ENCODE results near the gene SMARCAL1.

Gene SMARCAL1

GRCh38 chr2:216394881-216395280 lies 17.4 kb upstream of the SMARCAL1 start:
- DNase-seq (ENCODE audit: low read depth, low spot score): no peak
- H3K4me1 ChIP-seq (ENCODE audit: insufficient read depth, insufficient read length): no peaks in the 10 kb centered on the region
- no peaks in the 10 kb centered on the region for H3K9me3 ChIP-seq (ENCODE audit: insufficient read depth, low read length)
- H3K27me3 ChIP-seq (ENCODE audit: insufficient read depth, insufficient read length): no peaks in the 10 kb centered on the region
- H3K4me3 ChIP-seq (ENCODE audit: insufficient read length, low read depth): no peak overlapping the region
- H3K36me3 ChIP-seq (ENCODE audit: insufficient read depth, insufficient read length, low read length): no peaks in the 10 kb centered on the region
- no peak overlapping the region for H3K9ac ChIP-seq (ENCODE audit: insufficient read length, low read depth)
- TF ChIP-seq ZNF274 (IDR thresholded peaks at IDR 0.05; ENCODE audit: low read depth, low read length) (no peak), SUZ12 (IDR thresholded peaks at IDR 0.05; ENCODE audit: extremely low read depth, insufficient read depth, insufficient read length) (no peak), YY1 (IDR thresholded peaks at IDR 0.05; ENCODE audit: insufficient read depth, insufficient read length) (no peak)

GRCh38 chr2:216399621-216400020 lies 12.7 kb upstream of the SMARCAL1 start:
- Histone ChIP-seq H3K9ac (ENCODE audit: insufficient read length, low read depth) (no peak overlapping the region), H3K4me1 (ENCODE audit: insufficient read depth, insufficient read length) (no peaks in the 10 kb centered on the region), H3K27me3 (ENCODE audit: insufficient read depth, insufficient read length) (no peaks in the 10 kb centered on the region), H3K9me3 (ENCODE audit: insufficient read depth, low read length) (no peaks in the 10 kb centered on the region), H3K36me3 (ENCODE audit: insufficient read depth, insufficient read length, low read length) (no peaks in the 10 kb centered on the region), H3K4me3 (ENCODE audit: insufficient read length, low read depth) (no peak overlapping the region)
- DNase-seq (ENCODE audit: low read depth, low spot score): no peak
- TF ChIP-seq ZNF274 (IDR thresholded peaks at IDR 0.05; ENCODE audit: low read depth, low read length): no peak
- TF ChIP-seq YY1 (IDR thresholded peaks at IDR 0.05; ENCODE audit: insufficient read depth, insufficient read length): no peak
- TF ChIP-seq SUZ12 (IDR thresholded peaks at IDR 0.05; ENCODE audit: extremely low read depth, insufficient read depth, insufficient read length): no peak

- H3K9ac ChIP-seq (ENCODE audit: insufficient read length, low read depth): no peak overlapping the region
- peaks cover 3% of the 10 kb centered on the region for H3K4me1 ChIP-seq (ENCODE audit: insufficient read depth, insufficient read length)
- H3K27me3 ChIP-seq (ENCODE audit: insufficient read depth, insufficient read length): no peaks in the 10 kb centered on the region
- no peaks in the 10 kb centered on the region for H3K9me3 ChIP-seq (ENCODE audit: insufficient read depth, low read length)
- no peaks in the 10 kb centered on the region for H3K36me3 ChIP-seq (ENCODE audit: insufficient read depth, insufficient read length, low read length)
- no peak overlapping the region for H3K4me3 ChIP-seq (ENCODE audit: insufficient read length, low read depth)
- DNase-seq (ENCODE audit: low read depth, low spot score): no peak
- TF ChIP-seq SUZ12 (IDR thresholded peaks at IDR 0.05; ENCODE audit: extremely low read depth, insufficient read depth, insufficient read length) (no peak), ZNF274 (IDR thresholded peaks at IDR 0.05; ENCODE audit: low read depth, low read length) (no peak), YY1 (IDR thresholded peaks at IDR 0.05; ENCODE audit: insufficient read depth, insufficient read length) (no peak)
These were observed 9.5 kb upstream of the SMARCAL1 start for GRCh38 chr2:216402751-216403150.

GRCh38 chr2:216404010-216404618 lies 8.2 kb upstream of the SMARCAL1 start:
- Histone ChIP-seq H3K4me3 (ENCODE audit: insufficient read length, low read depth) (no peak overlapping the region), H3K36me3 (ENCODE audit: insufficient read depth, insufficient read length, low read length) (no peaks in the 10 kb centered on the region), H3K9ac (ENCODE audit: insufficient read length, low read depth) (no peak overlapping the region), H3K9me3 (ENCODE audit: insufficient read depth, low read length) (no peaks in the 10 kb centered on the region), H3K27me3 (ENCODE audit: insufficient read depth, insufficient read length) (no peaks in the 10 kb centered on the region), H3K4me1 (ENCODE audit: insufficient read depth, insufficient read length) (peaks cover 6% of the 10 kb centered on the region)
- TF ChIP-seq ZNF274 (IDR thresholded peaks at IDR 0.05; ENCODE audit: low read depth, low read length) (no peak), SUZ12 (IDR thresholded peaks at IDR 0.05; ENCODE audit: extremely low read depth, insufficient read depth, insufficient read length) (no peak), YY1 (IDR thresholded peaks at IDR 0.05; ENCODE audit: insufficient read depth, insufficient read length) (no peak)
- DNase-seq (ENCODE audit: low read depth, low spot score): no peak

- Histone ChIP-seq H3K27me3 (ENCODE audit: insufficient read depth, insufficient read length) (no peaks in the 10 kb centered on the region), H3K4me1 (ENCODE audit: insufficient read depth, insufficient read length) (peaks cover 6% of the 10 kb centered on the region), H3K4me3 (ENCODE audit: insufficient read length, low read depth) (no peak overlapping the region), H3K9ac (ENCODE audit: insufficient read length, low read depth) (no peak overlapping the region), H3K9me3 (ENCODE audit: insufficient read depth, low read length) (no peaks in the 10 kb centered on the region), H3K36me3 (ENCODE audit: insufficient read depth, insufficient read length, low read length) (no peaks in the 10 kb centered on the region)
- TF ChIP-seq ZNF274 (IDR thresholded peaks at IDR 0.05; ENCODE audit: low read depth, low read length): no peak
- TF ChIP-seq SUZ12 (IDR thresholded peaks at IDR 0.05; ENCODE audit: extremely low read depth, insufficient read depth, insufficient read length): no peak
- TF ChIP-seq YY1 (IDR thresholded peaks at IDR 0.05; ENCODE audit: insufficient read depth, insufficient read length): no peak
- DNase-seq (ENCODE audit: low read depth, low spot score): no peak
These were observed 6.7 kb upstream of the SMARCAL1 start for GRCh38 chr2:216405588-216405987.

GRCh38 chr2:216406826-216407225 lies 5.5 kb upstream of the SMARCAL1 start:
- DNase-seq (ENCODE audit: low read depth, low spot score): no peak
- no peak overlapping the region for H3K4me3 ChIP-seq (ENCODE audit: insufficient read length, low read depth)
- no peaks in the 10 kb centered on the region for H3K27me3 ChIP-seq (ENCODE audit: insufficient read depth, insufficient read length)
- no peaks in the 10 kb centered on the region for H3K9me3 ChIP-seq (ENCODE audit: insufficient read depth, low read length)
- TF ChIP-seq ZNF274 (IDR thresholded peaks at IDR 0.05; ENCODE audit: low read depth, low read length) (no peak), SUZ12 (IDR thresholded peaks at IDR 0.05; ENCODE audit: extremely low read depth, insufficient read depth, insufficient read length) (no peak)
- no peaks in the 10 kb centered on the region for H3K36me3 ChIP-seq (ENCODE audit: insufficient read depth, insufficient read length, low read length)
- peaks cover 8% of the 10 kb centered on the region for H3K4me1 ChIP-seq (ENCODE audit: insufficient read depth, insufficient read length)
- H3K9ac ChIP-seq (ENCODE audit: insufficient read length, low read depth): no peak overlapping the region

- no peak overlapping the region for H3K9ac ChIP-seq (ENCODE audit: insufficient read length, low read depth)
- H3K4me1 ChIP-seq (ENCODE audit: insufficient read depth, insufficient read length): peaks cover 8% of the 10 kb centered on the region
- H3K36me3 ChIP-seq (ENCODE audit: insufficient read depth, insufficient read length, low read length): no peaks in the 10 kb centered on the region
- TF ChIP-seq SUZ12 (IDR thresholded peaks at IDR 0.05; ENCODE audit: extremely low read depth, insufficient read depth, insufficient read length) (no peak), YY1 (IDR thresholded peaks at IDR 0.05; ENCODE audit: insufficient read depth, insufficient read length) (no peak), ZNF274 (IDR thresholded peaks at IDR 0.05; ENCODE audit: low read depth, low read length) (no peak)
- H3K9me3 ChIP-seq (ENCODE audit: insufficient read depth, low read length): no peaks in the 10 kb centered on the region
- no peak overlapping the region for H3K4me3 ChIP-seq (ENCODE audit: insufficient read length, low read depth)
- DNase-seq (ENCODE audit: low read depth, low spot score): no peak
- no peaks in the 10 kb centered on the region for H3K27me3 ChIP-seq (ENCODE audit: insufficient read depth, insufficient read length)
These were observed 3.6 kb upstream of the SMARCAL1 start for GRCh38 chr2:216408426-216409290.

Measured in NT2/D1 (cell line).